Activated CD8-positive, alpha-beta T cell treated with anti-CD3 and anti-CD28 coated beads for 36 hours (primary cell): ENCODE results near the gene SPTB. TPM values are rescaled to one million over a fixed set of nuclear protein-coding genes. Genes with fewer than 3 reads are reported as not detected.

Experiments
- ATAC-seq: fragments of 200-7000 bp; cut with Tn5 transposase; one replicate; pipeline ENCODE4 v1.10.0; 2021; ENCODE audit warnings: mild to moderate bottlenecking, moderate library complexity
- CTCF ChIA-PET: fragments of 350-600 bp; sonication (Branson Sonifier 250); formaldehyde crosslinking; loops from one replicate; lab custom pipeline; 2021; ENCODE audit warnings: antibody characterized with exemption; lab: Charles Lee
- POLR2A ChIA-PET: fragments of 350-600 bp; sonication (Branson Sonifier 250); formaldehyde crosslinking; loops from one replicate; lab custom pipeline; 2021; ENCODE audit warnings: antibody characterized with exemption; lab: Charles Lee
- DNase-seq: peaks from one replicate; pipeline ENCODE4 v3.0.0-alpha.2; 2020
- H3K27ac Mint-ChIP-seq: one replicate; pipeline ENCODE4 v1.8.0; 2021; ENCODE audit warnings: mild to moderate bottlenecking, mixed read lengths
- H3K27me3 Mint-ChIP-seq: one replicate; pipeline ENCODE4 v1.8.0; 2021; ENCODE audit warnings: mixed read lengths
- H3K36me3 Mint-ChIP-seq: one replicate; pipeline ENCODE4 v1.8.0; 2021; ENCODE audit warnings: low read depth, mixed read lengths
- H3K4me1 Mint-ChIP-seq: one replicate; pipeline ENCODE4 v1.8.0; 2021; ENCODE audit warnings: low read depth, mixed read lengths
- H3K4me3 Mint-ChIP-seq: one replicate; pipeline ENCODE4 v1.8.0; 2021; ENCODE audit warnings: mild to moderate bottlenecking, moderate library complexity, mixed read lengths
- H3K9me3 Mint-ChIP-seq: one replicate; pipeline ENCODE4 v1.8.0; 2021; ENCODE audit warnings: mixed read lengths
- intact Hi-C: fragments of 100-400 bp; cut with micrococcal nuclease; formaldehyde crosslinking; loops from one replicate; pipeline ENCODE4 v1.10.0; 2022
- total RNA-seq, 2 experiments: library from RNA; stranded (reverse); gene quantifications; one replicate each; pipeline ENCODE4 v1.2.3, GENCODE V29; 2021
- TF ChIP-seq, protein P1 (sequence below): fragments of 200-600 bp; IDR thresholded peaks from one replicate; pipeline ENCODE4 v1.8.0; 2022; ENCODE audit warnings: antibody characterized with exemption, mild to moderate bottlenecking

Gene SPTB
- total RNA-seq, 2 experiments from 2014 or later = 0.07 to 0.27 TPM

DNA sequence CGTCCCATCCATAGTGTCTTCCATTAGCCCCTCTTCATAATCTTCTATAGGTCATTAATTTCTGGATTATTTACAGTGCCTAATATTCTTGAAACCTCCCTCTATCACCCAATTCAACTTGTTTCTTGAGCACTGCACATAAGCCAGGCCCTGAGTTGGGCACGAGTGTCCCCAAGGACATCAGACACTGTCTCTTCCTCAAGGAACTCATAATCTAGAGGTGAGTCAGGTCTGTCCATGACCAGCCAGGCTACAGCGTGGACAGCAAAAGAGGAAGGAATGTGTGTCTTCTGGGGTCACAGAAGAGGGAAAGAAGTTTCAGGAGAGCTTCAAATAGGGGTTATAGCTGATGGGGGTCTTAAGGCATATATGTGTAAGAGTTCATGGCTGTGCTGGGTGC is 12.5 kb downstream of the SPTB start:
- H3K27ac Mint-ChIP-seq = no peak overlapping the region

GRCh38 chr14:64865992-64866391 is 13.7 kb downstream of the SPTB start:
- TF ChIP-seq, protein P1, sequence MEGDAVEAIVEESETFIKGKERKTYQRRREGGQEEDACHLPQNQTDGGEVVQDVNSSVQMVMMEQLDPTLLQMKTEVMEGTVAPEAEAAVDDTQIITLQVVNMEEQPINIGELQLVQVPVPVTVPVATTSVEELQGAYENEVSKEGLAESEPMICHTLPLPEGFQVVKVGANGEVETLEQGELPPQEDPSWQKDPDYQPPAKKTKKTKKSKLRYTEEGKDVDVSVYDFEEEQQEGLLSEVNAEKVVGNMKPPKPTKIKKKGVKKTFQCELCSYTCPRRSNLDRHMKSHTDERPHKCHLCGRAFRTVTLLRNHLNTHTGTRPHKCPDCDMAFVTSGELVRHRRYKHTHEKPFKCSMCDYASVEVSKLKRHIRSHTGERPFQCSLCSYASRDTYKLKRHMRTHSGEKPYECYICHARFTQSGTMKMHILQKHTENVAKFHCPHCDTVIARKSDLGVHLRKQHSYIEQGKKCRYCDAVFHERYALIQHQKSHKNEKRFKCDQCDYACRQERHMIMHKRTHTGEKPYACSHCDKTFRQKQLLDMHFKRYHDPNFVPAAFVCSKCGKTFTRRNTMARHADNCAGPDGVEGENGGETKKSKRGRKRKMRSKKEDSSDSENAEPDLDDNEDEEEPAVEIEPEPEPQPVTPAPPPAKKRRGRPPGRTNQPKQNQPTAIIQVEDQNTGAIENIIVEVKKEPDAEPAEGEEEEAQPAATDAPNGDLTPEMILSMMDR = no peak
- H3K27ac Mint-ChIP-seq = no peak overlapping the region
- peaks cover 17% of the 10 kb centered on the region for H3K27me3 Mint-ChIP-seq
- ATAC-seq (no peak), DNase-seq (no peak)
- H3K4me1 Mint-ChIP-seq = no peaks in the 10 kb centered on the region
- H3K36me3 Mint-ChIP-seq = no peaks in the 10 kb centered on the region
- ChIA-PET POLR2A (no interaction called here), CTCF (interaction anchor here (2.0 kb wide), 2 partner anchors 26 to 42 kb away, joined by 4 to 7 read pairs; no protein-coding TSS in a partner anchor)
- intact Hi-C loops = no loop called here
- no peaks in the 10 kb centered on the region for H3K9me3 Mint-ChIP-seq
- no peak overlapping the region for H3K4me3 Mint-ChIP-seq

More for the DNA sequence above, 12.5 kb downstream of the SPTB start:
- no peak overlapping the region for H3K4me3 Mint-ChIP-seq
- ATAC-seq (no peak), DNase-seq (no peak)
- intact Hi-C loops = no loop called here
- ChIA-PET POLR2A (no interaction called here), CTCF (interaction anchor here (2.0 kb wide), 1 partner anchor 25 kb away, joined by 4 read pairs; no protein-coding TSS in a partner anchor)
- no peaks in the 10 kb centered on the region for H3K4me1 Mint-ChIP-seq
- H3K9me3 Mint-ChIP-seq = no peaks in the 10 kb centered on the region
- TF ChIP-seq, protein P1 = no peak
- peaks cover 20% of the 10 kb centered on the region for H3K27me3 Mint-ChIP-seq
- no peaks in the 10 kb centered on the region for H3K36me3 Mint-ChIP-seq

DNA sequence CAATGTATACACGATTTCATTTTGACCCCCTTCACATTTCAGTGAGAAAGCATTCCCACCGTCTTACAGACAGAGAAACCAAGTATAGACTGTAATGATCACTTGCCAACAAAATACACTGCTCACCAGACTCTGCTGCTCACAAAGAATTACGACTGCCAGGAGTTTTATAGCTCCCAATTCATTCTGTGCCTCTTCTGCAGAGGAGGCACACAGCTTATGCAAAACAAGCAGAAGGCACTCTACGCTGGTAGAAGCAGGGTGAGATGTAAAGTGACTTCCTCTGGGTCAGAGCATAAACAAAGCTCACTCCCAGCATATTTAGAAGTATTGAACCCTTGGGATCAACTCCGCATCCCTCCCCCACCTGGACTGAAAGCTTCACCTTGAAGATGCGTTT is 14.6 kb downstream of the SPTB start:
- H3K4me3 Mint-ChIP-seq = no peak overlapping the region
- peaks cover 18% of the 10 kb centered on the region for H3K27me3 Mint-ChIP-seq
- DNase-seq = no peak
- ATAC-seq = no peak
- H3K4me1 Mint-ChIP-seq = no peaks in the 10 kb centered on the region
- no peaks in the 10 kb centered on the region for H3K9me3 Mint-ChIP-seq
- ChIA-PET POLR2A (no interaction called here), CTCF (interaction anchor here (2.0 kb wide), 1 partner anchor 42 kb away, joined by 7 read pairs; no protein-coding TSS in a partner anchor)
- no peak overlapping the region for H3K27ac Mint-ChIP-seq
- TF ChIP-seq, protein P1 = no peak
- no peaks in the 10 kb centered on the region for H3K36me3 Mint-ChIP-seq
- intact Hi-C loops = no loop called here

- no peaks in the 10 kb centered on the region for H3K36me3 Mint-ChIP-seq
- no peaks in the 10 kb centered on the region for H3K9me3 Mint-ChIP-seq
- ChIA-PET CTCF (interaction anchor here (0.6 kb wide), 1 partner anchor 345 kb away, joined by 3 read pairs; no protein-coding TSS in a partner anchor), POLR2A (interaction anchor here (1.3 kb wide), 1 partner anchor 15 kb away, joined by 3 read pairs; the partner anchor contains the start of gene SPTB)
- peaks cover 16% of the 10 kb centered on the region for H3K27me3 Mint-ChIP-seq
- no peak for ATAC-seq
- TF ChIP-seq, protein P1 = no peak
- no peak overlapping the region for H3K27ac Mint-ChIP-seq
- intact Hi-C loops = no loop called here
- no peak overlapping the region for H3K4me3 Mint-ChIP-seq
- H3K4me1 Mint-ChIP-seq = no peaks in the 10 kb centered on the region
- no peak for DNase-seq
Measured at GRCh38 chr14:64864258-64864657, 15.4 kb downstream of the SPTB start.

DNA sequence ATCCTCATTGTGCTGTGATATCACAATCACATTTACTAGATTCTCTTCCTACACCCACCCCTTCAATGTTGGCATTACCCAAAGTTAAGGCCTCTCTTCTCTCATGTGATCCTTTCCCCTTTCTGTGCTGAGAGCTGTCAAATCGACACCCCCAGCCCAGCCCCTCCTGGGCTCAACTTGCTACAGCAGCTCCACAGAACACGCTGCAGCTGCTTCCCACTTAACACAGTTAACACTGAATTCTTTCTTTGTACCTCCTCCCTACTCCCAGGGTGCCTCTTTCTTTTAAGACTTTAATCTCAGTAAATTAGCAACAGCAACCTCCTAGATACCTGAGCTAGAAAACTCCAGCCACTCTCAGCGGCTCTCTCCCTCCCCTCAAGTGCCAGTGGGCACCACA is 17.8 kb downstream of the SPTB start:
- Mint-ChIP-seq H3K9me3 (no peaks in the 10 kb centered on the region), H3K27me3 (peaks cover 13% of the 10 kb centered on the region), H3K27ac (no peak overlapping the region), H3K4me3 (no peak overlapping the region), H3K4me1 (no peaks in the 10 kb centered on the region), H3K36me3 (no peaks in the 10 kb centered on the region)
- ATAC-seq (no peak), DNase-seq (no peak)
- POLR2A ChIA-PET = interaction anchor here (0.8 kb wide), 1 partner anchor 10 kb away, joined by 3 read pairs; no protein-coding TSS in a partner anchor
- CTCF ChIA-PET = no interaction called here
- TF ChIP-seq, protein P1 = no peak
- intact Hi-C loops = no loop called here
